NCI-H510A (cell line): ENCODE data around the gene NLE1.
A peak's percentile ranks its signal among the peaks of the same experiment; 100 is the strongest.
"Not testable (repeated sequence)": the region's sequence is repeated elsewhere in the genome, so short reads cannot be mapped to it uniquely, and the experiment has no call there.

Experiments
- DNase-seq: peaks from one replicate; lab custom pipeline; 2025; lab: John Stamatoyannopoulos, UW

NLE1 gene

DNA sequence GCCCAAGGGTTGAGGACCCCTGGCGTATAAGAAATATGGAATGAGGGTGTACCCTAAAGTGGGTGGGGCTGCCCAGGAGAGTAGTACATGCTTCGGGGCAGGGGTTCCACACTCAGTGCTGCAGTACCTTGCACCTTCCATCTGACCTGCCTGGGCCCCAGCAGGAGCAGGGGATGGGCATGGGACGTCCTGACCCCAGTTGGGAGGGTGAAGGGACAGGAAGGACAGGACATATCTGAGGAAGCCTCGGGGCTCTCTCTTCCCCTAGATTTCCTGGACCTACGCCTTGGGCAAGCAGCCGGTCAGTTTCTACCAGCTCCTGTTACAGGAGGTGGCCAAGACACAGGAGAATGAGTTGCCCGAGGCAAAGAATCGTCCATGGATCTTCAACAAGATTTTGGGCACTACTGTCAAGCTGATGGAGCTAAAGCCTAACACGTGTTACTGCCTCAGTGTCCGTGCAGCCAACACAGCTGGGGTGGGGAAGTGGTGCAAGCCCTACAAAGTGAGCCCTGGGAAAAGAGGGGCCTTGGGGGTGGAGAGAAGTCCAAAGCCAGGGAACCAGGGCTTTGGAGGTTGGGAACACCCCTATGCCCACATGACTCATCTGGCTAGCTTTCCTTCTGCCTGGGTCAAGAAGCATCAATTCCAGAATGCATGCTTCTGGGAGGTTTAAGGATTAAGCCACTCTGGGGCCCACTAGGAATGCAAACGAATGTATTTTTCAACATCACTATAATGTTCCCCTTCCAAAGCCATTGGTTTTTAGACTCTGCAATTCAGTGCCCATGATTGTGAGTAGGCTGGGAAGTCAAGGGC lies 12.7 kb downstream of the NLE1 start:
- DNase-seq, result no peak

DNA sequence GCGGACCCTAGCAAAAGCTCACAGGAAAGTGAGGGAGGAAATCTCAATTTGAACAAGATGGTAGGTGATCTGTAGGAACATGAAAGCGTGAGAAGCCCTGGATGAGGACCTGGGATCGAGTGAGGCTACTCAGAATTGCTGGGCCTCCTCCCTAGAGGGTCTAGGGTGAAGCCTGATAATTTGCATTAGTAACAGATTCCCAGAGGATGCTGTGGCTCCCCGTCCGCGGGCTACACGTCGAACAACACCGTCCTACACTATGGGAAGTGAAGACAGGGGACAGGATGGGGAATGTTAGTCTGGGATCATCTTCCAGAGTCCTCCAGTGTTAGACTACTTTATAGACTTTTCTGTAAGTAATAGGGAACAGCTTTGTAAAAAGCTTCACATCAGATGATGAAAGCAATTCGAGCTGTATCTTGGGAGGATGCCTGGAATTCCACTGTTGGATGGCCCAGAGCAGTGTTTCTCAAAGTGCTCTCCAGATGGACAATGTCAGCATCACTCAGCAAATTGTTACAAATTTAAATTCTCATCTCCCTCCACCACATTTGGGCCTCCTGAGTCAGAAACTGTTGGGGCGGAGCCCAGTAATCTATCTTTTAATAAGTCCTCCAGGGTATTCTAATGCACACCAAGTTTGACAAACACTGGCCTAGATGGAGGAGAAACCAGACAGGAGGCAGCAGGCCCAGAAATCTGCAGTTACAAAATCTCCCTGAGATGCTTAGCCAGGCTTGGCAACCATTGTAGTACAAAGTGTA lies 14.2 kb downstream of the NLE1 start:
- no peak for DNase-seq

DNA sequence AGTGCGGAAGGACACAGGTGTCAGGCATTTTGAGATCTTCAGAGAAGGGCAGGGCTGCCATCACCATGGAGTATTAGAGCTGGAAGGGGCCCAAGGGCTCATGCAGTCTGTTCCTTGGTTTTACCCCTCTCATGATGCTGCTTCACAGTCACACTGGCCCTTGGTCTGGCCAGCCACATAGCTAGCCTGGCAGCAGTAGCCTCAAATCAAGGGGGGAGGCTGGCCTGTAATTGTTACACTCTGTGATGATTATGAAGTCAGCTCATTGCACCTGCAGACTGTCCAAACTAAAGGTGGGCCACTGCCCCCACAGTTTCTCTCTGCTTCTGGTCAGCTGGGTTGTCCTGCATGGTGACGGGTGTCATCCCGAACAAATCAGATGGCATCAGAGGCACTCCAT lies 20.8 kb downstream of the NLE1 start, which contains the start of gene FNDC8:
FNDC8 (plus strand) TSS at position 301 of the 400 bp plus-strand sequence; CDS start at position 380, 79 bp downstream.
- DNase-seq, result no peak

DNA sequence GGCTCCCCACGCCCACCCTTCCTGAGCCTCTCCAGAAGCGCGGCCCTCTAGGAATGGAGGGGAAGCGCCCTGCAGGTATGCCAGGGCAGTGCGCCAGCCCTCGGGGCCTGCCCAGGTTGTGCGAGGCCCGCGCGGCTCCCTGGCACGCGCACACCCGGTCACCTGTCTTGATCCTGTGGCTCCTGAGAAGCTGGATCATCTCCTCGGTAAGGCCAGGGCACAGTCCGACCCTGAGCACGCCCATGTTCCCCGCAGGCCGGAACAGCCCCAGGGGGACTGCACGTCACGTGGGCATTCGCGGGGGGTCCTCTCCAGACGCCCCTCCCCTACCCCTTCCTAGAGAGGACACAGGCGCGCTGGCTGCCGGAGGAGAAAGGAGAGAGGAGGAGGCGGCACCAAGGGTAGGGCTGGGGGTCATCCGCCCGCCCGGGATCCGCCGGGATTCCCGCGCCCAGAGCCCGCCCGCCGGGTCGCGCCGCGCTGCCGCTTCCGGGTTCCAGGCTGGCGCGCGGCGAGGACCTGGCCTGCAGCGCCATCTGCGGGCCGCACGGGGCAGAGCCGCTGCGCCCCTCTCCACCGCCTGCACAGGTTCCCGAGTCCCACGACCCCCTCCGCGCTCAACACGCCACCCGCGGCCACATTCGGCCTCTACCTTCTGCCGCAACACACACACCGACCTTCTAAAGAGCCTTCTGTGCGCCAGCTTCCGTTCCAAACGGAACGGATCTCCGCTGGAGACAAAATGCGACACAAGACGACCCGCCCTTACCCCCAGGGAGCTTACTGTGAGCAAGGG lies 22.5 kb downstream of the NLE1 start, which contains the start of gene RAD51D:
RAD51D (minus strand) TSS at position 491 of the 796 bp plus-strand sequence; CDS start at position 244, 247 bp downstream.
- peak; percentile 71 for DNase-seq

DNA sequence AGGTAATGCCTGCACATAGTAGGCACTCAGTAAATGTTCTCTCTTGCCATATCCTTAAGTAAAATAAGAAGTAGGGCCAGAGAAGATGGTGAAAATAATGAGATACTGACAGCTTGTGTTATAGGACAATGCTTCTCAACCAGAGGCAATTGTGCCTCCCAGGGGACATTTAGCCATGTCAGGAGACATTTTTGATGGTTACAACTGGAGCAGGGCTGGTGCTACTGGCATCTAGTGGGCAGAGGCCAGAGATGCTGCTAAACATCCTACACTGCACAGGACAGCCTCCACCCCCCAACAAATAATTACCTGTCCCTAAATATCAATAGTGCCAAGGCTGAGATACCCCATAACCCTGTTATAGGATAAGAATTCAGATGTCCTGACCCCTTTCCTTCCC lies 24.1 kb downstream of the NLE1 start:
- no peak for DNase-seq

DNA sequence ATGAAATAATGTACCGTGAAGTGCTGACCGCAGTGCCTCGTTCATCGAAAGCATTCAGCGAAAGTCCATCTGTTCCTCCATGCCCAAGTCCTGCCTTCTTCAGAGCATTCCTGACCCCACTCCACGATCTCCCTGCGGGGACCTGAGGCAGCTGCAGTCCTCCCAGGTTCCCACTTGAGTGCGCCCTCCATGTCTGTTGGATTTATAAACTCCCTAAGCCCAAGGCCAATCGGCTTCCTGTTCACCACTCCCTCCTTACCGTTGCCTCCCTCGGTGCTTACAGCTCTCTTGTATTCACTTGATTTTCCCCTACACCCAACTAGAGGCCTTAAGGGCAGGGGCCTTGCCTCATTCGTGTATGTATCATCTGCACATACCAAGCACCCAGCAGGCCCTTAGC lies 25.3 kb downstream of the NLE1 start:
- no peak for DNase-seq

DNA sequence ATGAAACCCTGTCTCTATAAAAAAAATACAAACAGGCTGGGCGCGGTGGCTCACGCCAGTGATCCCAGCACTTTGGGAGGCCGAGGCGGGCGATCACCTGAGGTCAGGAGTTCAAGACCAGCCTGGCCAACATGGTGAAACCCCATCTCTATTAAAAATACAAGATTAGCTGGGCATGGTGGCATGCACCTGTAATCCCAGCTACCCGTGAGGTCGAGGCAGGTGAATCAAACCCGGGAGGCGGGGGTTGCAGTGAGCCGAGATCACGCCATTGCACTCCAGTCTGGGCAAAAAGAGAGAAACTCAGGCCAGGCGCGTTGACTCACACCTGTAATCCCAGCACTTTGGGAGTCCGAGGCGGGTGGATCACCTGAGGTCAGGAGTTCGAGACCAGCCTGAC lies 31.3 kb downstream of the NLE1 start:
- DNase-seq, result not testable (repeated sequence)

DNA sequence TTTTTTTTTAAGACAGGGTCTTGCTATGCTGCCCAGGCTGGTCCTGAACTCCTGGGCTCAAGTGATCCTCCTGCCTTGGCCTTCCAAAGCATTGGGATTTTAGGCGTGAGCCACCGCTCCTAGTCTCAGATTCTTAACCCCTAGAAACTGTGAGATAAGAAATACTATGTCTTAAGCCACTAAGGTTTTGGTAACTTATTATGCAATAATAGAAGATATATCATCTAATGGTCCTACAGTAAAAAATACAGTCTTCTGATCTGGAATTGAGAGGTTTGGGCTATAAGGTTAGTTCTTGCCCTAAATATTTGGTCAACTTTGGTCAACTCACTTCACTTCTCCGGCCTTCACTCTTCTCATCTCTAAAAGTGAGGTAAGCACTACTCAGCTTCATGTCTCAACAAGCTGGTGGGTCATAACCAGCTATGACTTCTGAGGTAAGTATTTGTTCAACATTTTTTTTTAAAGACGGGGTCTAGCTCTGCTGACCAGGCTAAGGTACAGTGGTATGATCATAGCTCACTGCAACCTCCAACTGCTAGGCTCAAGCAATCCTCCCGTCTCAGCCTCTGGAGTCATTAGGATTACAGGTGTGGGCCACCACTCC lies 37.2 kb downstream of the NLE1 start:
- no peak for DNase-seq

DNA sequence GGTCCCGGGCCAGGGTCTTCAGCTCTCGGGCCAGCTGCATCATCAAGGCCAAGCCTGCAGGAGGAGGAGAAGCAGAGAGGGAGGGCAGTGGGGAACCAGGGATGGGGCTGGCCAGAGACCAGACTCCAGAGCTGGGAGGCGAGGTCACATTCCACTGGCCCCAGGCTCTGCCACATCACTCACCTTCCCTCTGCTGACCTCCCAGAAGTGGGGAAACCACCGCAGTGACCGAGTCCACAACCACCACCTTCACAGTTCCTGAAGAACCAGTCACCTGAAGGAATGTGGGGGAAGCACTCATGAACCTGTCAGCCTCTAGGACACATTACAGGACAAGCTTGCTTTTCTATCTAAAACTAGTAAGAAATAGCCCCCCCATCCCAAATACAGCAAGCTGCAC lies 38.8 kb downstream of the NLE1 start:
- DNase-seq, result no peak

DNA sequence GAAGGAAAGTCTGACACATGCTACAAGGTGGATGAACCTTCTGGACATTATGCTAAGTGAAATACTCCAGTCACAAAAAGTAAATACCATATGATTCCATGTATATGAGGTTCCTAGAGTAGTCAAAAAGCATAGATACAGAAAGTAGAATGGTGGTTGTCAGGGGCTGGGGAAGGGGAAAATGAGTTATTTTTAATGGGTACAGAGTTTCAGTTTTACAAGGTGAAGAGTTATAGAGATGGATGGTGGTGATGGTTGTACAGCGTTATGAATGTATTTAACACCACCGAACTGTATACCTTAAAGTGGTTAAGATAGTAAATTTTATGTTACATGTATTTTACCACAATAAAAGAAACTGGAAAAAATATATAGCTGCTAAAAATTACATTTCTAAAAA lies 40.4 kb downstream of the NLE1 start:
- DNase-seq, result no peak

DNA sequence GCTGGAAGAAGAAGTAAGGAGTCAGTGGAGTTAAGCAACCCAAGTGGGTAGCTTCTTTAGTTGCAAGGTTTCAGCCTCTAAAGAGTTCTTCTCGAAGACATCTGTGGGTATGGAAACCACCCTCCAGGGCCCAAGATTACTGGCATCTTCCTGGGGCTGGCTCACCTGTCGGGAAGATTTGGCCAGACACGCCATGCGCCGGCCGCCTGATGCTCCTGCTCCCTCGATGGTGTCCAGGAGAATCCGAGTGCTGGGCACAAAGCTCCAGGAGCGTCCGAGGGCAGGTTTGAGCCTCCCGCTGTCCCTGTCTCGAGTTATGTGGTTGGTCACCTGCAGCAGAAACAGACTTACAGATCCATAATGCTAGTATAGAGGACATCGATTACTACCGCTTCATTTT lies 41.1 kb downstream of the NLE1 start:
- no peak for DNase-seq

DNA sequence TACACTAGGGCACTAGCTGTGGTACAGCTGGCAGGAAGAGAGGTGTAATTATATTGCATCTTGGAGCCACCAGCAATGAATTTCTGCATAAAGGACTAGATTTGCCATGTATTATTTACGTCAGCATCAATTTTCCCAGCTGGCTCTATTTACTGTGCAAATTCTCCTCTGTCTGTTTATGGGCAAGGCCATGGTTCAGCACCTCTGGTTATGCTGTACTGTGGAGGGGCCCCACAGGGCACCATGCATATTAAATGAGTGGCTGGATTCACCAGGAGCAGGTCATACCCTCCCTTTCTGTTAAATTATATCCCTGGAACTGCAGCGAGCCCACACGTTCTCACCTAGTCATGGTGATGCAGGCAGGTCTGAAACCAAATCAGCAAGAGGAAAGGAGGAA lies 42.2 kb downstream of the NLE1 start:
- DNase-seq, result no peak

DNA sequence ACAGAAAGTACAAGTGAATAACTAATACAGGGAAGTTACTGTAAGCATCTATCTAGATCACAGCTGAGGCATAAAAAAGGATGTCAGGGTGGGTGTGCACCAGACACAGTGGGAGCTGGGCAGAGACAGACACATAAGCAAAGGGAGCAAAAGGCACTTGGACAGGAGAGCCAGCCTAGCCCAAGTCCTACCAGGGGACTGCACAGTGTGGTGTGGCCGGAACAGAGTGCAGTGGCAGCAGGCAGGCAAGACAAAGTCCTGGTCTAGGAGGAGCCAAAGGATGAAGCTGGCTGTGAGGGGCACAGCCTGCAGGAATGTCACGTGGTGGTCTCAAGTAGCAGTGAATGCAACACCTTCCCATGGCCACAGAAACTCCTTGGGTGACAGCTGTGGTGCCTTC lies 44.3 kb downstream of the NLE1 start:
- no peak for DNase-seq

DNA sequence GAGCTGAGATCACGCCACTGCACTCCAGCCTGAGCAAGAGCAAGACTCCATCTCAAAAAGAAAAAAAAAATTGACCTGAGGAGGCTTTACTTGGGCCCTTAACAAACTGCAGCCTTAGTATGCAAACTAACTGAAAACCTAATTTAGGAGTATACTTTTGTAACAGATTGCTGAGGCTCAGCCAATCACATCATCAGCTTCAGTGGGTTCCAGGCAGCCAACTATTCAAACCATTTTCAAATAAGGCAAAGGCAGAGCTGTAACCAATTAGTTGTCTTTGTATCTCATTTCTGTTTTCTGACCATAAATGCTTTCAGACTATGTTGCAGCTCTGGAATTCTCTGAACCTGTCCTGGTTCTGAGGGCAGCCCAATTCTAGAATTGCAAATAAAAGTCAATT lies 46.4 kb downstream of the NLE1 start:
- no peak for DNase-seq

DNA sequence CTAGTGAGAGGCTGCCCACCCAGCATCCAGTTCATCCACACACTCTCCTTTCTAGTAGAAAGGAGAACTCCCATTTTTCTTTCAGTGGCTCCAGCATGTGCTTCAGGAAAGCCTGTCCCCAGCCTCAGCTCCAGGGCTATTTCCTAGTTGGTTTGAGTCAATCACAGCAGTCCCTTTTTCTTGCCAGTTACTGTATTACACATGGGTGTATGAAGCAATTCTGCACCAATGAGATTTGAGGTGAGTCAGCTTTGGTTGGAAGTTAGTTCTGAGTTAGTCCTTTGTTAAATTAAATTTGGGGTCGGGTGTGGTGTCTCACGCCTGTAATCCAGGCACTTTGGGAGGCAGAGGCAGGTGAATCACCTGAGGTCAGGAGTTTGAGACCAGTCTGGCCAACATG lies 47.2 kb downstream of the NLE1 start:
- DNase-seq, result no peak

DNA sequence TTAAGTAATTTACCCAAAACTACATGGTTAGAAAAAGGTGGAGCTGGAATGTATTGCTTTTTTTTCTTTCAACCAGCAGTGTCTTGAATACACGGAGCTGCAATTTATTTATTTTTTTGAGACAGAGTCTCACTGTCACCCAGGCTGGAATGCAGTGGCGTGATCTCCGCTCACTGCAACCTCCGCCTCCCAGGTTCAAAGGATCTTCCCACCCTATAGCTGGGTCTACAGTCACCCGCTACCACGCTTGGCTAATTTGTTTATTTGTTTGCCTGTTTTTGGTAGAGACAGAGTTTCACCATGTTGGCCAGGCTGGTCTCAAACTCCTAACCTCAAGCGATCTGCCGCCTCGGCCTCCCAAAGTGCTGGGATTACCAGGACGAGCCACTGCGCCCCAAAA lies 51.4 kb downstream of the NLE1 start:
- DNase-seq, result not testable (repeated sequence)

DNA sequence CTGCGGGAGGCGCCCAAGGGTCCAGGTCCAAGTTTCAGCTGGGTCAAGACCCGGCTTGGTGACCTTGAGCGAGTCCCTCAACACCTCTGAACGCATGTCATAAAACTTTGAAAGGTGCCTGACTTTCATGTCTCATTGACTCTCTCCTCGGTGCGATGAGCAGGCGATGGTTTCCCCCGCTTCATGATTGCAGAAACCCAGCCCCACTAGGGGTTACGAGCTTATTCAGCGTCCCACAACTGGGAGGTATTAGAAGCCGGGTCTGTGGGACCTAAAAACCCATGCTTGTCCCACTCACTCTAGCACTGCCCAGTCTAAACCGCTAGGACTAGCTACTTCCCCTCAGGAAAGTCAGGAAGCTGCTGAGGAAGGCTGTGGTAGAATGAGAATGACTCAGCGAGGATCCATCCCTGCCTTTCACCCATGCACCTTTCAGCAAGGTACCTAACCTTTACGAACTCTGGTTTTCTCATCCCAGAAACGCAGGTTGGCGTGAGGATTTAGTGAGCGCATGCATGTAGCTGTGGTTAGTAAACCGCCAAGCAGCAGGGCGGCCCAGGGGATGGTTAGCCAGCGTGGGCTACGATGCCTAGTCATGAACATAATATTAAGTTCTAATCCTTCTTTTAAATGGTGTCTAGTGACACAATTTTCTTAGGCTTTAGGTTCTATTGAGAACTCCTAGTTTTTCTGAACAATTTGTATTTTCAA lies 52.4 kb downstream of the NLE1 start:
- DNase-seq, result no peak

DNA sequence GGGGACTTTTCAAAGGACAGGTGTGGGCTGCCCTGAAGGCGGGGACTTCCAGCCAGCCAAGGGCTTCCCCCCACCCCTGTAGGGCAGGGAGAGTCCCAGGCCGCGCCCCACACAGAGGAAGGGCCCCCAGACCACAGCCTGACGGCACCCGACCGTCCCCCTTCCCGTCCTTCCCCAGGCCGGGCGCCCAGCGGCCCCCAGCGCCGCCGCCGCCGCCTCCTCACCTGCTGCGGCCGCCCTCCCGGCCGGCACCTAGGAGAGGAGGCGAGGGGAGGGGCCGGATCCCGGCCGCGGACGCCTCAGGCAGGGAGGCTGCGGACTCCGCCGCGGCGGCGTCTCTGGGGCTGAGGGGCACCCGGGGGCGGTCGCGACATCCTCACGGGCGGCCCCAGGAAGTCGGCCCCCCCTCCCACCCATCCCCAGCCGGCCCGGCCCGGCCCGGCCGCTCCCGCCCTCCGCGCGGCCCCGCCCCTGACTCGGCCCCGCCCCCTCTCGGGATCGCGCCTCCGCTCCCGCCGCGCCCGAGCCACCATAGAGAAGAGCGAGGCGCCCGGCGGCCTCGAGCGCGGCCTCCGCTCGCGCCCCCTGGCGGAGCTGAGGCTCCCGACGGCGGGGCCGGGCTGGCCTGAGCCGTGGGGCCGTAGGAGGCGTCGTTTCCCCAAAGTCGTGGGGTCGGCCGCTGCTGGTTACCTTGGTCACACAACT lies 53.1 kb downstream of the NLE1 start:
- DNase-seq, result peak; percentile 88

DNA sequence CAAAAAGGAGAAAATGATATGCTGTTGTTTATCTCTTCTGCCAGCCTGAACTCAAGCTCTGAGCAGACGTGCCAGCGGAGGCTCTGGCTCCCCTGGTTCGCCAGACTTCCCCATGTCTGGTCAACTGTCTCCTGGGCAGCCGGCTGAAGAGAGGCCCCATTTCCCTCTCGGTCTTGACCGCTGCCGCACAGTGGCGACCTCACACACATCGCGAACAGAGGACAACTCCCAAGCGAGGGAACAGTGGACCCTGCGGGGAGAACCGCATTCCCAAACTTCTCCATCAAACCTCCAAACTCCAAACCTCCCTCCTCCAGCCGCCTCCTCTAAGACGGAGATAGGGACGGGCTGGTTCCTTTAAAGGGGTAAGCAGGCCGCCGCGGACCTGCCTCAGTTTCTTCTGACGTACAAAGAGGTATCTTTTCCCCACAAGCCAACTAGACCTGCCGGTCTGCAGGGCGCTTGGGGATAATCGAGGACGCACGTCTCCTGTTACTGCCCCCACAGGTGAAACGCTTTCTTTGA lies 53.7 kb downstream of the NLE1 start:
- DNase-seq, result no peak

DNA sequence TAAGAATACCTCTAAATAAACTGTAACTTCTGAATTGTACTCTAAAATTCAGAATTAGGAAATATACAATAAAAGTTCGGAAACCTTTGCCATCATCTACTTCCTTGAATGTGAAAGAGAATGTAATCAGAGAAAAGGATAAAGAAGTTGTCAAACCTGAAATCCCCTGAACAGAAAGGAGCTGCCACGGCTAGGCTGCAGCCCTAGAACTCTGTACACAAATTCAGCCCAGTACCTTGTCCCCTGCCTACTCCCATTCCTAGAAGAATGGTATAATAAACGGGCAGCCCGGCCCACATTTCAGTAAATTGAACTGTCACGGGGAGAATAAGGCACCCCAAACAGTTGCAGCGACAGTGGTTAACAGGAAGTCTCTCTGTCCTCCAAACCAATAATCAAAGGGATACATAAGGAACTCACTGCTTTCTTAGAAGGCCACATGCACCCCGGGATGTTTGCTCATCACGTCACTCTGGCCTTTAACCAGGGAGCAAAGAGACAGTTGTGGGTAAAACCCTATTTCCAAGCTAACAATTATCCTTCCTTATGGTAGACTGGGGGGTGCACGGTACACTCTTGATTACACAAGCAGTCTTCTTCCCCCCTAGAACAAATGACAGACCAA lies 54.3 kb downstream of the NLE1 start:
- DNase-seq, result no peak
